SU-DHL-6 (cell line): ENCODE data around the gene MAML3.

Experiments used
- H2AFZ ChIP-seq: fragments of 200-600 bp; sonication (generic); 2 replicates; pipeline ENCODE4 v1.6.1; 2014; ENCODE audit warnings: low read depth, mild to moderate bottlenecking, moderate library complexity, mixed read lengths, antibody characterized with exemption, low read length; ENCODE audit not compliant: severe bottlenecking
- H3F3A ChIP-seq: fragments of 200-600 bp; shearing (Covaris generic); 2 replicates; pipeline ENCODE4 v1.6.0; 2016; ENCODE audit warnings: antibody characterized with exemption, mild to moderate bottlenecking; ENCODE audit not compliant: insufficient read depth
- H3K27ac ChIP-seq: fragments of 200-600 bp; sonication (generic); 2 replicates; pipeline ENCODE4 v1.5.1; 2016; ENCODE audit warnings: low read depth, mild to moderate bottlenecking, low read length, moderate library complexity, mixed read lengths
- H3K27me3 ChIP-seq: fragments of 200-600 bp; sonication (generic), shearing (Covaris generic); 2 replicates; pipeline ENCODE4 v1.6.0; 2014; ENCODE audit warnings: mild to moderate bottlenecking, low read length
- H3K36me3 ChIP-seq: fragments of 200-600 bp; sonication (generic); 2 replicates; pipeline ENCODE4 v1.6.1; 2014; ENCODE audit warnings: mild to moderate bottlenecking, low read length, mixed read lengths
- H3K4me2 ChIP-seq: fragments of 300-600, 200-600 bp; shearing (Covaris generic), sonication (generic); 2 replicates; pipeline ENCODE4 v1.6.0; 2014; ENCODE audit warnings: low read length, low read depth, mild to moderate bottlenecking; ENCODE audit not compliant: poor library complexity, severe bottlenecking
- H3K4me3 ChIP-seq: fragments of 200-600 bp; sonication (generic); 2 replicates; pipeline ENCODE4 v1.5.1; 2014; ENCODE audit warnings: antibody characterized with exemption, low read length, mild to moderate bottlenecking, mixed read lengths; ENCODE audit not compliant: insufficient read depth, poor library complexity, severe bottlenecking
- H3K79me2 ChIP-seq: fragments of 200-600 bp; sonication (generic); 2 replicates; pipeline ENCODE4 v1.6.1; 2014; ENCODE audit warnings: mild to moderate bottlenecking, low read length, moderate library complexity; ENCODE audit not compliant: insufficient read depth
- H3K9ac ChIP-seq: fragments of 200-600 bp; sonication (generic); 2 replicates; pipeline ENCODE4 v1.7.0; 2014; ENCODE audit warnings: mild to moderate bottlenecking, low read length
- H3K9me2 ChIP-seq: fragments of 200-600 bp; sonication (generic); replicated peaks from 2 replicates; pipeline ENCODE4 v1.6.1; 2014; ENCODE audit warnings: low read length; ENCODE audit not compliant: insufficient read depth
- H3K9me3 ChIP-seq: fragments of 200-600 bp; sonication (generic); 2 replicates; pipeline ENCODE4 v1.6.1; 2014; ENCODE audit warnings: low read length, mixed read lengths; ENCODE audit not compliant: insufficient read depth
- H4K20me1 ChIP-seq: fragments of 200-600 bp; sonication (generic); 2 replicates; pipeline ENCODE4 v1.6.1; 2014; ENCODE audit warnings: low read depth, mild to moderate bottlenecking, antibody characterized with exemption, low read length, moderate library complexity, mixed read lengths
- EZH2phosphoT487 ChIP-seq: fragments of 200-600 bp; sonication (generic), shearing (Covaris generic); conservative IDR thresholded peaks from 2 replicates; pipeline ENCODE4 v1.6.1; 2018; ENCODE audit warnings: mild to moderate bottlenecking, antibody characterized with exemption, low read length, moderate library complexity, mixed read lengths
- TF ChIP-seq, protein P1 (sequence below): fragments of 200-600 bp; sonication (generic); IDR thresholded peaks from one replicate; pipeline ENCODE4 v1.5.1; 2017; ENCODE audit warnings: antibody characterized with exemption, mild to moderate bottlenecking, low read length, moderate library complexity; ENCODE audit not compliant: insufficient read depth, poor library complexity, severe bottlenecking

The MAML3 gene

DNA sequence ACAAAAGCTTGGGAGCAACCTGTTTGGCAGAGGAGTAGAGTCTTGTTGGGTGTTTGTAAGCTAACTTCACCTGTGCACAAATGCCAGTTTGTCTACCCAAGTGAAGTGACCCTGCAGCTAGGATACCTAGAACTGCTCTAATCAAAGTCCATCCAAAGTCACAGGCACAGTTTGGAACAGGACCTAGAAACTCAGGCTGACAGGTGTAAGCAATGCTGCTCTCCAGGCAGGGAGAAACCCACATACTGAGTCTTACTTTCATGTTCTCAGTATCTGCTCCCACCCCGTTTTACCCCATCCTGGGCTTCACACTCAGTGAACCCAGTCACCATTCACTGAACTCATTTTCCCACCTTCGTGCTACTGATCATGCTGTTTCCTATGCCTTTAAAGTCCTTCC, 40.3 kb downstream of the MAML3 start:
- no peak for TF ChIP-seq EZH2phosphoT487
- TF ChIP-seq, protein P1, sequence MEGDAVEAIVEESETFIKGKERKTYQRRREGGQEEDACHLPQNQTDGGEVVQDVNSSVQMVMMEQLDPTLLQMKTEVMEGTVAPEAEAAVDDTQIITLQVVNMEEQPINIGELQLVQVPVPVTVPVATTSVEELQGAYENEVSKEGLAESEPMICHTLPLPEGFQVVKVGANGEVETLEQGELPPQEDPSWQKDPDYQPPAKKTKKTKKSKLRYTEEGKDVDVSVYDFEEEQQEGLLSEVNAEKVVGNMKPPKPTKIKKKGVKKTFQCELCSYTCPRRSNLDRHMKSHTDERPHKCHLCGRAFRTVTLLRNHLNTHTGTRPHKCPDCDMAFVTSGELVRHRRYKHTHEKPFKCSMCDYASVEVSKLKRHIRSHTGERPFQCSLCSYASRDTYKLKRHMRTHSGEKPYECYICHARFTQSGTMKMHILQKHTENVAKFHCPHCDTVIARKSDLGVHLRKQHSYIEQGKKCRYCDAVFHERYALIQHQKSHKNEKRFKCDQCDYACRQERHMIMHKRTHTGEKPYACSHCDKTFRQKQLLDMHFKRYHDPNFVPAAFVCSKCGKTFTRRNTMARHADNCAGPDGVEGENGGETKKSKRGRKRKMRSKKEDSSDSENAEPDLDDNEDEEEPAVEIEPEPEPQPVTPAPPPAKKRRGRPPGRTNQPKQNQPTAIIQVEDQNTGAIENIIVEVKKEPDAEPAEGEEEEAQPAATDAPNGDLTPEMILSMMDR, result no peak
- Histone ChIP-seq H3K9me3 (no peaks in the 10 kb centered on the region), H3K27ac (no peak overlapping the region), H2AFZ (no peak overlapping the region), H4K20me1 (no peaks in the 10 kb centered on the region), H3K36me3 (no peaks in the 10 kb centered on the region), H3K27me3 (no peaks in the 10 kb centered on the region), H3K4me3 (no peak overlapping the region), H3K9ac (no peak overlapping the region), H3K9me2 (no peaks in the 10 kb centered on the region), H3K4me2 (no peak overlapping the region), H3F3A (no peaks in the 10 kb centered on the region), H3K79me2 (no peaks in the 10 kb centered on the region)

DNA sequence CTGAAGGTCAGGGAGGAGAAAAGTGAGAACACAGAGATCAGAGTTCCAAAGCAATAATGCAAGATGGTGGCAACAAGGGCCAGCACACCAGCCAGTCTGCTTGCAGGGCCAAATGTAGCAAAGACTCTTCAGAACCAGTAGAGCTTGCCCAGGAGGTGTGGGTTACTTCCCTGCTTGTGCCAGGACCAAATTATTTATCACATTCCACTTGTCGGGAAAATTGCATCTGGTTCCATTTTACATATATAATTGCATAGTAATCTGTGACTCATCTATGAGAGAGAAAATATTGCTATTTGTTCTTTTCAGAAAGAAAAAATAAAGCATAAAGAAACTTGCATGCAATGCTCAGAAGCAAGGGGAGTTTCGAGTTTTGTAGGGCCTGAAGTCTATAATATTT, 41.4 kb downstream of the MAML3 start:
- H3K79me2 ChIP-seq, result no peaks in the 10 kb centered on the region
- H3K9me3 ChIP-seq, result no peaks in the 10 kb centered on the region
- no peaks in the 10 kb centered on the region for H3K36me3 ChIP-seq
- no peaks in the 10 kb centered on the region for H3K9me2 ChIP-seq
- no peak overlapping the region for H3K9ac ChIP-seq
- H3K27me3 ChIP-seq, result no peaks in the 10 kb centered on the region
- no peak overlapping the region for H3K4me3 ChIP-seq
- no peak overlapping the region for H3K27ac ChIP-seq
- no peak overlapping the region for H3K4me2 ChIP-seq
- no peaks in the 10 kb centered on the region for H4K20me1 ChIP-seq
- H2AFZ ChIP-seq, result no peak overlapping the region
- H3F3A ChIP-seq, result no peaks in the 10 kb centered on the region
- TF ChIP-seq, protein P1, result no peak
- no peak for TF ChIP-seq EZH2phosphoT487

DNA sequence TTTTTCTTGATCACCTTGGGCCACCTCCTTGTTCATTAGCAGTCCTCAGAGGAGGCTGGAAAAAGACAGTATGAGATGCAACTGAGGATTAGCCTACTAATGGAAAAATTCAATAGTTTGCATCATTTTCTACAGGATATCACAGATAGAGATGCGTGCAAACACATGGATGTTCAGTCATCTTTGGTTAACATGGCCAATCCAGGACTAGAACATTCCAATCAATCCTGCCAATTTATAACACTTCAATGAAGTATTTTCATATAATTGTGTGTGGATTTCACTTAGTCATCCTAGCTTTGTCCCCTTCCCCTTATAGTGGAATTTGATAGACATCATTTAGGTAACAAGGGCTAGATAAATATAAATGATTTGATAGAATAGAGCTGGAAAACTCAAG, 42.7 kb downstream of the MAML3 start:
- H4K20me1 ChIP-seq, result no peaks in the 10 kb centered on the region
- H3K9ac ChIP-seq, result no peak overlapping the region
- no peaks in the 10 kb centered on the region for H3K9me3 ChIP-seq
- no peaks in the 10 kb centered on the region for H3K79me2 ChIP-seq
- H3K36me3 ChIP-seq, result no peaks in the 10 kb centered on the region
- H3K9me2 ChIP-seq, result no peaks in the 10 kb centered on the region
- no peaks in the 10 kb centered on the region for H3F3A ChIP-seq
- TF ChIP-seq EZH2phosphoT487, result no peak
- TF ChIP-seq, protein P1, result no peak
- no peak overlapping the region for H3K4me3 ChIP-seq
- no peak overlapping the region for H2AFZ ChIP-seq
- no peak overlapping the region for H3K4me2 ChIP-seq
- no peaks in the 10 kb centered on the region for H3K27me3 ChIP-seq
- no peak overlapping the region for H3K27ac ChIP-seq
